Vagina (tissue), 2 donors: Measurements from ENCODE around the gene SYTL3.

Experiments
- POLR2AphosphoS5 ChIP-seq, 2 donors: sonication (generic); formaldehyde crosslinking; IDR thresholded peaks; one replicate each; pipeline ENCODE4 v1.9.0; 2017; ENCODE audit warnings: antibody characterized with exemption in 2 of 2, mild to moderate bottlenecking in 2 of 2, low read depth in 1 of 2; ENCODE audit not compliant: insufficient read depth in 1 of 2
- TF ChIP-seq, protein P1 (sequence below), 3 experiments: fragments of 450-650 bp in 2 of 3; fragments of 200-600 bp in 1 of 3; sonication (generic) in 1 of 3; IDR thresholded peaks; one replicate each; pipeline ENCODE4 v1.5.1; 2017 to 2019; ENCODE audit warnings: antibody characterized with exemption in 3 of 3, mild to moderate bottlenecking in 2 of 3, moderate library complexity in 2 of 3

GRCh38 chr6:158604048-158604406 is 45.8 kb upstream of the SYTL3 start:
- TF ChIP-seq, protein P1, sequence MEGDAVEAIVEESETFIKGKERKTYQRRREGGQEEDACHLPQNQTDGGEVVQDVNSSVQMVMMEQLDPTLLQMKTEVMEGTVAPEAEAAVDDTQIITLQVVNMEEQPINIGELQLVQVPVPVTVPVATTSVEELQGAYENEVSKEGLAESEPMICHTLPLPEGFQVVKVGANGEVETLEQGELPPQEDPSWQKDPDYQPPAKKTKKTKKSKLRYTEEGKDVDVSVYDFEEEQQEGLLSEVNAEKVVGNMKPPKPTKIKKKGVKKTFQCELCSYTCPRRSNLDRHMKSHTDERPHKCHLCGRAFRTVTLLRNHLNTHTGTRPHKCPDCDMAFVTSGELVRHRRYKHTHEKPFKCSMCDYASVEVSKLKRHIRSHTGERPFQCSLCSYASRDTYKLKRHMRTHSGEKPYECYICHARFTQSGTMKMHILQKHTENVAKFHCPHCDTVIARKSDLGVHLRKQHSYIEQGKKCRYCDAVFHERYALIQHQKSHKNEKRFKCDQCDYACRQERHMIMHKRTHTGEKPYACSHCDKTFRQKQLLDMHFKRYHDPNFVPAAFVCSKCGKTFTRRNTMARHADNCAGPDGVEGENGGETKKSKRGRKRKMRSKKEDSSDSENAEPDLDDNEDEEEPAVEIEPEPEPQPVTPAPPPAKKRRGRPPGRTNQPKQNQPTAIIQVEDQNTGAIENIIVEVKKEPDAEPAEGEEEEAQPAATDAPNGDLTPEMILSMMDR (IDR thresholded peaks at IDR 0.05) = no peak
- no peak for TF ChIP-seq POLR2AphosphoS5 (IDR thresholded peaks at IDR 0.05; ENCODE audit: insufficient read depth in 1 of 2, low read depth in 1 of 2)
